ENCODE measurements around the gene TMTC1. TPM values are rescaled to one million over a fixed set of nuclear protein-coding genes. Genes with fewer than 3 reads are reported as not detected.

TMTC1 gene
- total and polyA plus RNA-seq, 9 of the 15 experiments (the other 6 are each of a cell fraction or from before 2014, with no cell fraction given), result under 0.01 to 0.18 (median 0.06) TPM; not detected in 2

GRCh38 chr12:29709496-29710040 lies 74.2 kb downstream of the TMTC1 start (continued):
- TF ChIP-seq CHAMP1 (IDR thresholded peaks at IDR 0.05), result no peak
- TF ChIP-seq ZBTB33 (CRISPR knock-in tag; IDR thresholded peaks at IDR 0.05), result no peak
- no peak for TF ChIP-seq ZNF57 (CRISPR knock-in tag; IDR thresholded peaks at IDR 0.05)
- no peak for TF ChIP-seq PCBP1 (IDR thresholded peaks at IDR 0.05; ENCODE audit: low read depth, low read length, poor library complexity, severe bottlenecking)
- no peak for TF ChIP-seq THAP12 (CRISPR knock-in tag; IDR thresholded peaks at IDR 0.05)
- TF ChIP-seq ZNF384 (IDR thresholded peaks at IDR 0.05; ENCODE audit: low read depth, low read length), result no peak
- no peak for TF ChIP-seq STAT6 (CRISPR knock-in tag; IDR thresholded peaks at IDR 0.05)
- no peak for TF ChIP-seq SIN3A (IDR thresholded peaks at IDR 0.05; ENCODE audit: borderline replicate concordance in 2 of 2, control insufficient read depth in 1 of 2, low read depth in 2 of 2, low read length in 2 of 2)
- no peak for TF ChIP-seq BRF1 (IDR thresholded peaks at IDR 0.05; ENCODE audit: borderline replicate concordance, extremely low read depth, insufficient read length)
- TF ChIP-seq MCM2 (IDR thresholded peaks at IDR 0.05; ENCODE audit: low read depth), result no peak
- no peak for TF ChIP-seq ZNF518B (CRISPR knock-in tag; IDR thresholded peaks at IDR 0.05)
- no peak for TF ChIP-seq TCFL5 (CRISPR knock-in tag; conservative IDR thresholded peaks at IDR 0.05)

Data from K562 (cell line).